Epithelial cell of esophagus (primary cell): ENCODE measurements around the gene CCM2.
"Not testable (repeated sequence)": the region's sequence is repeated elsewhere in the genome, so short reads cannot be mapped to it uniquely, and the experiment has no call there.

Experiments
- DNase-seq: peaks from one replicate; pipeline ENCODE4 v3.0.0; 2010; ENCODE audit warnings: low read depth
- H3K4me3 ChIP-seq: 2 replicates; pipeline ENCODE4 v1.5.1; 2011; ENCODE audit warnings: mild to moderate bottlenecking, low read length, control low read depth
- TF ChIP-seq, protein P1 (sequence below): IDR thresholded peaks from 2 replicates; pipeline ENCODE4 v1.5.1; 2011; ENCODE audit warnings: low read depth, mild to moderate bottlenecking, low read length, control low read depth, inconsistent platforms; ENCODE audit not compliant: insufficient read depth; ENCODE audit errors: missing control alignments

CCM2 gene

DNA sequence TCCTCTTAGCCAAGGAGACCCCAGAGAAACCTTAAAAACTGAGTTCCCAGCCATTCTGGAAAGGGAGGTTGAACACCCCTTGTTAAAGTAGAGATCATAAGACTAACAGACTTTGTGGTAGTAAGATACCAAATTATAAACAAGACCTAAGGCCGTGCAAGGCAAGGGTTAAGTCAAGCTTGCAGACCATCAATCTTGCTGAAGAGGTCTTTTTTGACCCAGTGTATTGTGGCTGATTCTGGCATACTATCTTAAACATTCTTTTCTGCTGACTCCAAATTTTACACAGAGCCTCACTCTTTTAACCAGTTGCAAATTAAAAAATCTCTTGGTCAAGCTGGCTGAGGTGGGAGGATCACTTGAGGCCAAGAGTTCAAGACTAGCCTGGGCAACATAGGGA is 112.6 kb downstream of the CCM2 start:
- TF ChIP-seq, protein P1, sequence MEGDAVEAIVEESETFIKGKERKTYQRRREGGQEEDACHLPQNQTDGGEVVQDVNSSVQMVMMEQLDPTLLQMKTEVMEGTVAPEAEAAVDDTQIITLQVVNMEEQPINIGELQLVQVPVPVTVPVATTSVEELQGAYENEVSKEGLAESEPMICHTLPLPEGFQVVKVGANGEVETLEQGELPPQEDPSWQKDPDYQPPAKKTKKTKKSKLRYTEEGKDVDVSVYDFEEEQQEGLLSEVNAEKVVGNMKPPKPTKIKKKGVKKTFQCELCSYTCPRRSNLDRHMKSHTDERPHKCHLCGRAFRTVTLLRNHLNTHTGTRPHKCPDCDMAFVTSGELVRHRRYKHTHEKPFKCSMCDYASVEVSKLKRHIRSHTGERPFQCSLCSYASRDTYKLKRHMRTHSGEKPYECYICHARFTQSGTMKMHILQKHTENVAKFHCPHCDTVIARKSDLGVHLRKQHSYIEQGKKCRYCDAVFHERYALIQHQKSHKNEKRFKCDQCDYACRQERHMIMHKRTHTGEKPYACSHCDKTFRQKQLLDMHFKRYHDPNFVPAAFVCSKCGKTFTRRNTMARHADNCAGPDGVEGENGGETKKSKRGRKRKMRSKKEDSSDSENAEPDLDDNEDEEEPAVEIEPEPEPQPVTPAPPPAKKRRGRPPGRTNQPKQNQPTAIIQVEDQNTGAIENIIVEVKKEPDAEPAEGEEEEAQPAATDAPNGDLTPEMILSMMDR: no peak
- DNase-seq: no peak
- H3K4me3 ChIP-seq: peak overlapping the region; percentile 88

DNA sequence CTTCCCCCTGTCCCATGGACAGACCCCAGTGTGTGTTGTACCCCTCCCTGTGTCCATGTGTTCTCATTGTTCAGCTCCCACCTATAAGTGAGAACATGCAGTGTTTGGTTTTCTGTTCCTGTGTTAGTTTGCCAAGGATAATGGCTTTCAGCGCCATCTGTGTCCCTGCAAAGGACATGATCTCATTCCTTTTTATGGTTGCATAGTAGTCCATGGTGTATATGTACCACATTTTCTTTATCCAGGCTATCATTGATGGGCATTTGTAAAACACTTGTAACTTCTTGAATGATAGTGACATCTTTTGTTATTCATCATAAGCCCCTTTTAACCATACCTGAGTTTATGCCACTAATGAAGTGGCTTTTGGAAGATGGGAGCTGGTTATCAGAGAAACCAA is 114.3 kb downstream of the CCM2 start:
- H3K4me3 ChIP-seq, DNase-seq: not testable (repeated sequence)

DNA sequence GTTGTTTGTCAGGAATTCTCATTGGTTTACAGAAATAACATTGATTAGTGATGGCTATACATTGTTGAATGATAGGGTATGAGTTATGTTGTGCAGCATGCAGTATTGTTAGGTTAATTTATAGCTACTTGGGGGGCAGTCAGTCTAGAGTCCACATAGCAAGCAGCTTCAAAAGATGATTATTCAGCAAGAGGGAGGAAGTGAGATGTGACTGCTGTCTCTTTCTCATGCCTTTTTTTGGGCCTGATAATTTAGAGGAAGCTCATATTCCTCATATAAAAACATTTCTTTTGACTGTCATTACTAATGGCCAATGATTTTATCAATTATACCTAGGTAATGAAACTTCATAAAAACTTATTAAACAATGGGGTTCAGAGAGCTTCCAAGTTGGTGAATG is 114.9 kb downstream of the CCM2 start:
- no peak overlapping the region for H3K4me3 ChIP-seq
- no peak for DNase-seq
- TF ChIP-seq, protein P1: no peak

DNA sequence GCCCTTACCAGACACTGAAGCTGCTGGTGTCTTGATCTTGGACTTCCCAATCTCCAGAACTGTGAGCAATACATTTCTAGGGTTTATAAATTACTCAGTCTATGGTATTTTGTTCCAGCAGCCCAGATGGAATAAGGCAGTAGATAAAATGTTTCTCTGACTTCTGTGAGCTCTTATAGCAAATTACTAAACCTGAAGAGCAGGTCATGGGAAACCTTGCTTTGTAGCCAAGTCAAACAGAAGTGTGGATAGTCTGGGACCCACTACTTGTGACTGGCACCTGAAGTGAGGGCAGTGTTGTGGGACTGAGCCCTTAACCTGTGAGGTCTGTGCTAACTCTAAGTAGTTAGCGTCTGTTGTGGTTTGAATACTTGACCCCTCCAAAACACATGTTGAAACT is 116.0 kb downstream of the CCM2 start:
- H3K4me3 ChIP-seq: no peak overlapping the region
- DNase-seq: no peak
- TF ChIP-seq, protein P1: no peak

DNA sequence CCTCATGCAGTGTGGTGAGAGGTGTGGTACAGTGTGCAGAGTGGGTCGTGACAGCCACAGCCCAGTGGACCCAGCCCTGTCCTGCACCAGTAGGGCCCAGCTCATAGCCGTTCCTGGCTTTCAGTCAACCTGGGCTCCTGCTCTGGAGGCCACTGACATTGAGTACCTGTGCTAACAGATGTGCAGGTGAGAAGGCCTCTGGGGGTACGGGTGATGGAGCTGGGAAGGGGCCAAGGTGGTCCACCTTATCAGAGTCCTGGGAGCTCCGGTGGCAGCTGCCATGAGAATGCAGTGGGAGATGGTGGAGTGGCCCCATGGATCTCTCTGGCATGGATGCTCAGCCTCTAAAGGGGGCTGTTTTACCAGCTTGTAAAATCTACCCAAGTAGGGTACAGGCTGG is 117.6 kb downstream of the CCM2 start:
- TF ChIP-seq, protein P1: no peak
- DNase-seq: no peak
- H3K4me3 ChIP-seq: no peak overlapping the region

DNA sequence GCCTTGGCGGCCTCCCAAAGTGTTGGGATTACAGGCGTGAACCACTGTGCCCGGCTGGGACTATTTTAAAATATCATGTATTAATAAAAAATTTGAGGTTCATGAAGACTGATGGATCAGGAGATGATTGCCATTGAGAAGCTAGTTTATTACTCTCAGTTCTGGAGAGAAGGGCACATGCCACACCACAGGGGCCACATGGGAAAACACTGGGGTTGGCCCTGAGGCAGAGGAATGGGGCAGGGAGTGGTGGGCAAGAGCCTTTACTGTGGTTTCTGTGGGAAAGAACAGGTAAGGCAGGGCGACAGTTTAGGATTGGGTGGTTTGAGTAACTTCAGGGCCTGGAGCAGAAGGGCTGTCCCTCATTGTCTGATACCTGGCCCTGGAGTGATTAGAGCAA is 118.3 kb downstream of the CCM2 start:
- no peak overlapping the region for H3K4me3 ChIP-seq
- TF ChIP-seq, protein P1: no peak
- no peak for DNase-seq

DNA sequence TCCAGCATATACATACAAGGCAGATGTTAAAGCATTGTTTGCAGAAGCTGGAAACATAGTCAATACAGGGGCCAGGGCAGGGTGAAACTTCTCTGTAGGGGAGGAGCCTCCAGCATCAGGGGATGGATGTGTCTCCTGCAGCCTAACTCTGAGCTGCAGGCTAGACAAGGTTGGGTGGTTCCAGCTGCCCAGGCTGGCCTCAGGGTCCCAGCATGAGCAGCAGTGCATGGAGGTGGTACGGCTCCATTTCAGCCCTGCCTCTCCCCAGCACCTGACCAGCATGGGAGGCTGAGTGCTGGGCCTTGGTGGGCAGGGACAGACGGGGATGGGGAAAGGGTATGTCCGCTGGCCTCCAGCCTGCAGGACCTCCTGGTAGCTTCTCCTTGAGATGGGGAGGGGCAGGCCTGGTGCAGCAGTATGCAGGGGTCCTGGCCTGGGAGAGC is 118.9 kb downstream of the CCM2 start:
- H3K4me3 ChIP-seq: no peak overlapping the region
- TF ChIP-seq, protein P1: no peak
- no peak for DNase-seq

DNA sequence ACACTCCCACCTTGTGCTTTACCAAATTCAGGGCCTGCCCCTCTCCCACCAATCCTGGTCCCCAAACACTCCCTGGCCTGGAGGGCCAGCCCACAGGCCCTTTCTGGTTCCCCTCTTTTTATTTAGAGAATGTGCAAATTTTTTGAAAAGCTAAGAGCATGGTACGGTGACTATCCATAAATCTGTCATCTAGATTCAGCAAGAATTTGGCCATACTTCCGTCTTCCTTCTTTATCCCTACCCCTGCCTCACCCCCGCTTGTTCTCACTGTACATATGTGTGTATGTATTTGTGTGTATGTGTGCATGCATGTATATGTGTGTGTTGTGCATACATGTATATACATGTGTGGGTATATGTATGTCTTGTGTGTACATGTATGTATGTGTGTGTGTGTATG is 119.5 kb downstream of the CCM2 start:
- no peak overlapping the region for H3K4me3 ChIP-seq
- TF ChIP-seq, protein P1: no peak
- no peak for DNase-seq
